NCI-H345 treated with DMSO at 0.1 percent for 48 hours (cell line): ENCODE measurements around the gene NFYA.

Source experiments
- DNase-seq: peaks from one replicate; lab custom pipeline; 2025; ENCODE audit not compliant: unreplicated experiment; lab: John Stamatoyannopoulos, UW

Gene NFYA

DNA sequence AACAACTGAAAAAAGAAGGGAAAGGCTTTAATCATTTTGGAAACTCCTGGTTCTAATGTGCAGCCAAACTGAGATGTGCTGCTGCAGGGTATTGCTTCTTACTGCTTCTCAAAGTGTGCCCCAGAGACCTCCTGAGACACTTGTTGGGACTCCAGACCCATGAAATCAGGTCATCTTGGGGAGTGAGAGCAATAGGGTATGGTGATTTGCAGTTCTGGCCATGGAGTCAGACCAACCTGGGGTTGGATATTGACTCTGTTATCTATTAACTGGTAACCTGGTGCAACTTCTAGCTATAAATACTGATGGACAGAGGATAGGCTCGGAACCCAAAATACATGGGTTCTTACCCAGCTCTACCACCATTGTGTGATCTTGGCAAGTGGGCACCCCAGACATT is 26.7 kb upstream of the NFYA start:
- no peak for DNase-seq

DNA sequence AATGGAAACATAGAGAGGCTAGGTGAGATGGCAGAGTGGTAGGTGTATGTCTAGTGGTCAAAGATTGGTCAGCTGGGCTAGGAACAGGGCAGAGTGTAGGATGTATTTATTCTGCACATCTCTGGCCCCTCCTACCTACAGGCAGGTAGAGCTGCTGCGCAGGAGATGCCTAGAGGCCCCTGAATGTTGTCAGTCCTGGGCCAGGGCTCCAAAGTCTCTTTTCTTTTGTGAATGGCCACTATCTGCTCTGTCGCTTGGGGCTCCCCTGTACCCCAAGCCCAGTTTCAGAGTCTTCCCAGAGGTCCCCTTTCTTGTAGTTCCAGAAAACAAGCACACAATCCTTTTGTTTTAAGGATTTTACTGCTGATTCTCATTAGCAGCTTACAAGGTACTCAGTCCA is 25.5 kb upstream of the NFYA start:
- DNase-seq: no peak

DNA sequence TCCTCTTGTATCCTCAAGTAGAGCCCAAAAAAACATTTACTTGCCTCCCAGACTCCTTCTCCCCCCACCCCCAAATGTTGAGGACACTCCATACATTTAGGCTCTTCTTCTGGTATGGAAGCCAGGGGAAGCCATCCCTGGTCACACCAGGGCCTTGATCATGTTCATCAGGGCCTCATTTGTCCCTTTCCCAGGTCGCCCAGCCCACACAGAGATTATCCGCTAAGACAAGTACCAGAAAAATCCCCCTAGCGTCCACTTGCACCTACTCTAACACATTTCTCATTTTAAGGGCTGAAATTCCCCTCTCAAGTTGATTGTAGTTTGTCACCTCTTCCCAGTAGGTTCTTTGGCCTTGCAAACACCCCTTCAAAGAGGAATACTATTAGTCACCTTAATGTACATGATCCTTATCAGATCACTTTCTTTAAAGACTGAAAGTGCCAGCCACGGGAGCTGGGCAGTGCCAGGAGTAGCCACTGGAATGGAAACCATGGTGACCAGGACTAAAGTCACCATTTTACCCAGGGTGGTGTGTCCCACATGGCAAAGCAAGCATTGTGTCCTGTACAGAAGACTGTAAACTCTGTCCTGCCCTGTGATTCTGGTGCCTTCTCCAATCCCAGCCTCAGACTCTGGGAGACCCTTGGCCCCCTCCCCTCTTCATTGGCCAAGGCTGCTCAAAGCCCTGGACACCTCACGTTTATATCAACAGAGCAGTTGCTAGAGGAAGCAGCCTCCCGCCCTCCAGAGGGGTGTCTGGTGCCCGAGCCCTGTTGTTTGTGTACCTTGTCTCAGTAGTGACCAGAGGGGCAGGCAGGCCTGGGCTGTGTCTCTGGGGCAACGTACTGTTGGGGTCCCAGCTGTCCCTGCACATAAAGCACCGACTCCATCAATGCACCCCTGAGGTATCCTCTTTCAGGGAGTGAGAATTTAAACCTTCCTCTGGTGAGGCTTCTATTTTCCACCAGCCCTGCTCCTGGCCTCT is 24.7 kb upstream of the NFYA start:
- DNase-seq: no peak

DNA sequence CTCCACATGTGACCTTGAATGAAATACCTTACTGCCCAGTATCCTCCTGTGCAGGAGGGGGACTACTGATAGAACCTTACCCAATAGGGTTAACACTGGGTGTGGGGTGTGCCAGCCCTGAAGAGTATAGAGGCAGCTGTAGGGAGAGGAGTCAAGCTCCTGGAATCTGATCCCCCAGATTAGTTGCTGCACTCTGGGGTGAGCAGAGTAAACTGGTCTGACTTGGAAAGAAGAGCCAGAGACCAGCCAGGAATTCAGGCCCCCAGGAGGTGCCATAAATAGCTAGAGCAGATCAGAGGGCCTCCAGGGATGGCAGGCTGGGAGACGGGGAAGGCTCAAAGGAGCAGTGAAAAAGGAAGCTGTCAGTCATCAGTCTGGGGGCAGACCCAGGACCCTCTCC is 23.3 kb upstream of the NFYA start:
- DNase-seq: no peak

DNA sequence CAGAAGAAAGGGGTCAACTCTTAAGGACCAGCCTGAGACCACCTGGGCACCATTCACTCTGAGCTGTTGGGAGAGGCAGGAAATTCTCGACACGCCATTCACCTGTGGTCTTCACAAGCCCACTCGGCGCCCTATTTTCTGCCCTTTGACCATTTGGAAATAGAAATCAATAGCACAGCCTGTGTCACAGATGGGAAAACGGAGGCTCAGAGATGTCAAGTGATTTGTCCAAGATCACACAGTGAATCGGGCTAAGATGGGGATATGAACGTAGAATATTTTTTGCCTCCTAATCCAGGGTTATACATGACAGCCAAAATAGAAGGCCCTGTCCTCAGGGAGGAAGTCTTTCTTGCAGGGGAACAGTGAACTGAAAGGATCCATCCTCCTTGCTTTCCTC is 22.8 kb upstream of the NFYA start:
- no peak for DNase-seq

DNA sequence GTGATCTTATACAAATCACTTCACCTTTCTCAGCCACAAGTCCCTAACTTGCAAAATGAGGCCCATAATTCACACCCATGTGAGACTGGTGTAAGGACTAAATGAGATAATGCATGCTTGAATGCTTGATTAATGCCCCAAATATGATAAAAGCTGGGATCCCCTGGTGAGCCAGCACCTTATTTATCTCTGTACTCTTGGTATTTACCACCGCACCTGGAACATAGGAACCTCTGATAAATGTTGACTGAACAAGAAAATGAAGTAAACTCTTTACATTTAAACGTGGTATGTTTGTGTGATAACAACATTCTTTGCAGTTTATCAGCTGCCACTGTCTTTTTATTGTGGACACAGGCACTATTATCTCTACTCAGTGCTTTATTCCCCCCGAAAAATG is 22.2 kb upstream of the NFYA start:
- DNase-seq: no peak

DNA sequence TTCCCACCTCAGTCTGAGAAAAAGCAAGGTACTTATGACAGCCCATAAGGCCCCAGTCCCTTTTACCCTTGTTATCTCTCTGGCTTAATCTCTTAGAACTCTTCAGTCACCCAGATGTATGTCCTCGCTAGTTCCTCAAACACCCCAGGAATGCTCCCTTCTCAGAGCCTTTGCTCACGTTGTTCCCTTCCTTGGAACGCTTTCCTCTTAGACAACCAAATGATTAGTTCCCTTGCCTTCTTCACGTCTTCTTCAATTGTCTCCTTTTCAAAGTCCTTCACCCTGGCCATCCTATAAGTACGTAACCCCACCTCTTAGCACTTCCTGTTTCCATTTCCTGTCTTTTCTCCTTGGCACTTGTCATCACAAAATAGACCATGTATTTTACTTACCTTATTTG is 20.9 kb upstream of the NFYA start:
- no peak for DNase-seq

DNA sequence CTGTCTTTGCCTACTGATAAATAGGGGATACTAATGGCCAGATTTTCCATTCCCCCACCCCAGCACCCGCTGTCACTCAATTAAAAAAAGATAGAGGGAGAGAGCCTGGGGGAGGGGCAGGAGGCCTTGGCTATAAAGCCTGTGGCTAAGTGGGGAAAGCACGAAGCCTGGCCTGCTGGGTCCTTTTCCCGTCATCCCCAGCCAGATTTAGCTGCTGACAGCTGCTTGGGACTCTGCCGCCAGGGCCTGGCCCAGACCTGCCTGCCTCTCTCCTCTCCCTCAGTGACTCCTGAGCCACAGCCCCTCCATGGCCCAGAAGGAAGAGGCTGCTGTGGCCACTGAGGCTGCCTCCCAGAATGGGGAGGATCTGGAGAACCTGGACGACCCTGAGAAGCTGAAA is 19.7 kb upstream of the NFYA start, which contains the start of gene APOBEC2:
TSS of gene APOBEC2 (plus strand) at position 162 of the 400 bp plus-strand sequence. CDS start at position 308, 146 bp downstream.
- DNase-seq: no peak

DNA sequence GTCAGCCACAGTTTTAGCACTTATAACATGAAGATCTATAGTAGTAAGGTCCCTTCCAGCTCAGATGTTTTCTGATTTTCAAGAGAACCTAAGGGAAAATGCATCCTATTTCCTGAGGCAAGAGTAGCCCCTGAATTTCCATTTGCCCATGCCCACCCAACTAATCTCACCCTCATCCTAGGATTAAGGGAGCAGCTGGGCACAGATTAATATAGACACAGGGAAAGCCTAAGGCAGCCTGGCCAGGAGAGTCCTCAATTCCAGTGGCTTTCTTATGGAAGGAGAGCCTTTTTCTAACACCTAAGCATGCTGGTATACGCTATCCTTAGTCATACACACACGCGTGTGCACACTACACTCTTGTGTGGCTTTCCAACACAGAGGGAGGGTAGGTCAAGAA is 18.3 kb upstream of the NFYA start:
- no peak for DNase-seq

DNA sequence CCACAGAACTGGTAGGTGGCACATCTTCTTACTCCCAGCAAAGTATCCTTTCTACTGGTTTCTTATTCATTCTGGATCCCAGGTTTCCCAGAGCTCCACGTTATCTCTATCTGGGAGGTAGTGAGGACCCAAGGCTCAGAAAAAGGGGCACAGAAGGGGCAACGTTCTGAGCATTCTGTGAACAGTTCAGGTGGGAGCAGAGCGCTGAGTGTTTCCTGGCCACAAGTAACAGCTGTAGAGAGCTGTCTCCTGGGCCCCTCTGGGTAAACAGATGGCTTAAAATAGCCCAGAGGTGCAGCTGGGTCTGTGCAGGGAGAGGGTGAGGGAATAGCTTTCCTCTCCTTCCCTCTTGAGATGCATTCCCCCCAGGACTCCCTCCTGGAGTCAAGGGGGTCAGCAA is 17.6 kb upstream of the NFYA start:
- peak; percentile 22 for DNase-seq

DNA sequence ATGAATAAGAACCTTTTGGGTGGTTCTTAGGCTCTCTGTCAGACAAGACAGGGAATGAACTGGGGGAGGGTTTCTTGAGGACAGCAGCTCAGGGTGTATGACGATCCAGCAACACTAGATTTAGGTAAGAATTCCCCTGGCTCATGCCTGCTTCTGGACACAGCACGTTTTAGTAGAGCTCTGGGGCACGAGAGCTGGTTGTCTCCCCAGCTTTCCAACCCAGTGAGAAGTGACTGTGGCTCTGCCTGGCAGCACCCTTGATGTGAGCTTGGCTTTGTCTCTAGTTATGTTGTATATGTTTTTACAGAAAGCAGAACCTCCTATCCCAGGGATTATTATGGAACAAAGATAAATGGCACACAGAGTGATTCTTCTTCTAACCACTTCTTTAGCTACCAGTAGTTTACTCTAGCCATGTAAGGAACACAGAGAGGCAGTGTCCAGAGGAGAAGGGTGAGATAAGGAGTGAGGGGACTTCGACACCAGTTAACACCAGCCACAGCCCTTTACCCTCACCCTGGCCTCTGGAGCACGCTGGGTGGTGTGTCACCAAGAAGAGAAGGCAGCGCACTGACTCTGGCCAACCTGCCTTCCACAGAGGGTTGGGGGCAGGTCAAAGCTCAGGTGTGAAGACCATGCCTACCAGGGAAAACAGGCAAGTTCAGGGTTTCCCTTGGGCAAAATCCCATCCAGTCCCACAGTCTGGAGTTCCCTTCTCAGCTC is 15.8 kb upstream of the NFYA start:
- no peak for DNase-seq

DNA sequence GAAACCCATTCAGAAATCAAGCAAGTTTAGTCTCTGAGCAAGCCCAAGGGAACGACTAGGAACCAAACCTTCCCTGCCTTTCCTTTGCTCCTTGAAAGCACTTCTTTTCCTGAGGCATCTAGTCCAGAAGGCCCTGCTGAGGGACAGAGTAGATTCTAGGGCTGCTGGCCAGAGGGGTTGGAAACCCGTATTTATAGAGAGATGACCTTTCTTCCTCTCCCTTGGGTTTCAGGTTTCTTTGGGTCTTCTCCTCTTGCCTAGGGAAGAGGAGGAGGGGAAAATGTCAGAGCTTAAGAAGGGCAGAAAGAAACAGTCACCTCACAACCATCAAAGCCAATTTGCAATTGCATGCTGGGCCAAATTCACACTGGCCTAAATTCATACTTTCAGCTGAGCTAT is 14.0 kb upstream of the NFYA start:
- no peak for DNase-seq

DNA sequence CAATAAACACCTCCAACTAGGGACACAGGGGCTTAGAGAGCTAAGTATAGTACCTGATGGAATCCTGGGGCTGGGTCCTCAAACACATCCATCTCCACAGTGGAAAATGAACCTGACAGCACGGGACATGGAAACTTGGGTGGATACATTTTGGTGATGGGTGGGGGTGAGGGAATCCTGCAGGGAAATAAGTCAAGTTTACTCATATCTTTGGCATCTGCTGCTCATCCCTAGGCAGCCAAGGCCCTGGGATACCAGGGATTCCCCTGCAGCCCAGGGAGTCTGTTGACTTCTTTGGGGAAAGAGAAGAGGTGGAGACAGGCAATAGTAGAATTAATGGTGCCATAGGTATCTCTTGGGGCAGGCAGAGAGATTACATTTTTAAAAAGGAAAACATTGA is 13.2 kb upstream of the NFYA start:
- no peak for DNase-seq

DNA sequence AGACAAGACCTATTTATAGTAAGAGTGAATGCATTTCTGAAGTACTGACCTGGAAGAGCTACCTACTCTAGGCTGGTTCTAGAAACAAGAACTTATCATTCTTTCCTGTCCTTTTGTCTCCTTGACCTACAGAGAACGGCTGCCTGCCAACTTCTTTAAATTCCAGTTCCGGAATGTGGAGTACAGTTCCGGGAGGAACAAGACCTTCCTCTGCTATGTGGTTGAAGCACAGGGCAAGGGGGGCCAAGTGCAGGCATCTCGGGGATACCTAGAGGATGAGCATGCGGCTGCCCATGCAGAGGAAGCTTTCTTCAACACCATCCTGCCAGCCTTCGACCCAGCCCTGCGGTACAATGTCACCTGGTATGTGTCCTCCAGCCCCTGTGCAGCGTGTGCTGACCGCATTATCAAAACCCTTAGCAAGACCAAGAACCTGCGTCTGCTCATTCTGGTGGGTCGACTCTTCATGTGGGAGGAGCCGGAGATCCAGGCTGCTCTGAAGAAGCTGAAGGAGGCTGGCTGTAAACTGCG is 11.5 kb upstream of the NFYA start:
- no peak for DNase-seq

DNA sequence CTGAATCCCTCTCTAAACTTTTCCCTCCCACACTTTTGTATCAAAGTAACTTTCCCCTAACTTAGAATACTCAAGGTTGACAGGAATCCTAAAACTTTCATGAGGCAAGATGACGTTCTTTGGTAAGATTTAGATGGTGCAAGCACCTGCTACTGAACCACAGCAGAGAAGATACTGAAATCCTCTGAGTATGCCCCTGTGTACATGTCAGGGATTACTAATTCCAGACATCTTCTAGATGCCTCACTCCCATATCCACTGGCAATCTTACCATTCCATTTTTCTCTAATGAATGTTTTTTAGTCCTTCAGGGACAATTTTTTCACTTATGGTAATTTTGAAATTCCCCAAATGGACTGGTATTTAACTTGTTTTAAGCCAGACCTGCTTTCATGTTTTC is 10.7 kb upstream of the NFYA start:
- DNase-seq: no peak

DNA sequence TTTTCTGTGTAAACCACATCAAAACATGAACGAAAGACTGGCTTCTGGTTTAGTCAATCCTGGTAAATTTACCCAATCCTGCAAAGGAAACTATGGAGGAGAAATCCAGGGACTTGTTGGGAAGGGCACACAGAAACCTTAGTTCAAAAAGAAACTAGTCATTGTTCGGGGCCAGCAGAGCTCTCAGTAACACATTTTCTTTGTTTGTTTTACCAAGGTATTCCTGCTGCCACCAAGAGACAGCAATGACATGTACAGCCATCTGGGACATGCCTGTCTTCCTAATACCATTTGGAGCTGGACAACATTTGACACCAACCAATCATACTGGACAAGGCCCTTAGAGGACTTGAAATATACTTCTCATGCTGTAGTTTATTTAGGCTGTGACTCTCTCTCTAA is 8.9 kb upstream of the NFYA start:
- no peak for DNase-seq

DNA sequence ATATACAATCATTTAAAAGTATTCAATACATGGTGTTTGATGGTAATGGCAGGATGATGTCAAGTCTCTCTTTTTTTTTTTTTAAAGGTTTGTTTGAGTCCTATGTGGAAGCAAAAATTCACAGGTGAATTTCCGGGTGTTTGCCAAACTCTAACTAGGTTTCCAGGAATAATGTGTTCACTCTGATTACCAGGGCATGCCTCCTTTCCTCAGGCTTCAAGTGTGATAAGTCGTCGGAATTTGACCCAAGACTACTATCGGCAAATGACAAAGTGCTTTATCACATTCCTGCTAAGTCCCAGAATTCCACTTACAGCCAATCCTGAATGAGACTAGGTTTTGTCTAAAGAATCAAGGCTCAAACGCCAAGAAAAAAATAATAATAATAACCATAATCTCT is 7.9 kb upstream of the NFYA start:
- DNase-seq: no peak

DNA sequence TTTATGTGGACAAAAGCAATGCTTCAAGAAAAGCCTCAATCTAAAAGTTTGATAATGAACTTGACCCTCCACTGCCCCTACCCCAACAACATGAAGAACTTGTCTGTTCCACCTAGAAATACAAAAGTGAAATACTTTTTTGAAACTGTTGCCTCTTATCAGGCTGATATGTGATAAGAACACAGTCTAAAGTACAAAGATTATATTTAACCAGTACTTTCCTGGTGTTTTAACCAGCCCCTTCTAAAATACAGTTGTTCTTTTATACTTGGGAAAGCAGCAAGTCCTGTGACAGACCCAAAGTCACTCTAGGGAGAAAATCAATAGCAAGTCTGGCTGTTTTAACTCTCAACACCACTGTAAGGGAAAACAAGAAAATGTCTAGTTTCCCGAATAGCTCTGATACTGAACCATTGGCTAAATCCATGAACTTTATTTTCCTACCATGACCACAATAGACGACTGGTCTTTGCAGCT is 7.2 kb upstream of the NFYA start:
- no peak for DNase-seq

DNA sequence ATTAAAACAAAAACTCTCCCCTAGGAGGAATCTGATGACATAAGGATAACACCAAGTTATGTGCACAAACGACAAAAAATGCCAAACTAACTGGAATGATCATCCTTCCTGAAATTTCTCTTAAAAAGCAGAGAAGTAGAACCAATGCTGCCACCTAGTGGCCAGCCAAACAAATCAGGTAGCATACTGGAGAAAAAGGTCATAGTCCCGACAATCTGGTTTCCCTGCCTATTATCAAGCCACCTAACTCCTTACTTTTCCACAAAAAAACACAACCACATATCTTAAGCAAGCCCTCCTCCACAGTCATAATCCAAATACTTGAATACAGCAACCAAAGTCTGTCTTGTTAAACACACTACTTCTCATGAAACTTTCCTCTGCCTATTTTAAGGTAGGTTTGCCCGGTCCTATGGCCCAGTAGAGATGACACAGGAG is 5.9 kb upstream of the NFYA start:
- DNase-seq: peak; percentile 42

DNA sequence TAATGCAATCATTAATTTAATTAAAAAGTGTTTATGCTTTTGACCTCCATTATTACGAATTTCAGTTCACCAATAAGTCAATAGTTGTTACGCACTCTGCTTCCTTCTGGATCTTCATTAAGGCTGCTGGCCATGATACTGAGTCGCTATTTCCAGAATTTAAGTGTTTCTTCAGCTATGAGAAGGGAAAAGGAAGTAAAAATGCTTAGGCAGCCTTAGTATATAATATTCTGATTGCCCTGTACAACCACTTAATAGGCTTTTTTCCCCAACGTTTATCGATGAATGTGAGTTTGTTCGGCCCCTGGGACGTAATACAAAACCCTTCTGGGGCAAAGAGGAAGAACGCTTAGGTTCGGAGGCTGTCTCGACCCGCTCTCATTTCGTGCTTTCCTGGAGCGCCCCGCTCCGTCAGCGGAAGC is 1.3 kb upstream of the NFYA start:
- DNase-seq: no peak

DNA sequence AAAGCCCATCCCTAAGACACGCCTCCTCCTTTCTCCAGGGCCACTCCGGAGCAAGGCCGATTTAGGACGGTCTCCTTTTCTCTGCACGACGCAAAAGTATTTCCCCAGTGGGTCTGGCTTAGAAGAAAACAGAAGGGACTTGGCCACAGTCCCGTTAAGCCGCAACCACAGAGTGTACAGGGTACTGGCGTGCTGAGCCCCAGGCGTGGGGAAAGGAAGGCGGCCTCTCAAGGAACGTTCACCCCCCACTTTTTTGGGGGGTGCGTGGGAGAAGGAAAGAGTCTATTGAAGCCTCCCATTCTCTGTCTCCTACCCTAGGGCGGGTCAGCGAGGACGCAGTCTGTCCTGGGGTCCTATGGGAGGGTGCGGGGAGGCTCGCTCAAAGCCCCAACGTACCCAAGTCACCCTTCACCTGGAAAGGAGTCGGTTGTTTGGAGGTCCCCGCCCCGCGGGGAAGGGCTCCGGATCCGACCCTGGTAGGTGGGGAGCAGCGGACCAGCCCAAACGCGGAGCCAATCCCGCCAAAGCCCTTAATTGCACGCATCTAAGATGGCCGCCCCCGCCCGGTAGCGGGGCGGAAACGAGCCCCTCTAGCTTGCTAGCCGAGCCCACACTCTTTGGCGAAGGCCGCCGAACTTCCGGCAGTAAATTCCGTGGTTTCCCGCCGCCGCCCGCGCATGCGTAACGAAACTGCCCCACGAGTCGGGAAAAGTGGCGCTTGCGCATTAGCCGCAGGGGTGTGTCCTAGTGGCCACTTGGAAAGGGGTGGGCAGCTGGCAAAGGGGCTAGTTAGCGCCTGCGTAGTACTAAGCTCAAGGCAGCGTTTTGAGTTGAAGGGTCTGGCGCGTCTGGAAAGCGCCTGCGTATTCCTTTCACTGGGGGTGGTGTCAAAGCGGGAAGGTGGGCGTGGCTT is 595 bp upstream of the NFYA start, which contains the start of gene OARD1:
TSS of gene OARD1 (minus strand) at position 434 of the 913 bp plus-strand sequence. CDS start 722 bp downstream, outside the sequence.
- peak; percentile 99 for DNase-seq
